Keratinocyte (primary cell): ENCODE results near the gene INS. TPM values are rescaled to one million over a fixed set of nuclear protein-coding genes. Genes with fewer than 3 reads are reported as not detected.

ENCODE experiments used
- DNase-seq: peaks from one replicate; pipeline ENCODE4 v3.0.0-alpha.2; 2011; ENCODE audit warnings: low read depth, missing footprints, low spot score
- FAIRE-seq: peaks from 2 replicates; lab custom pipeline; 2011; peaks lifted over from hg19 to GRCh38; lab: Jason Lieb, UNC
- H2AFZ ChIP-seq: 2 replicates; pipeline ENCODE4 v1.6.0; 2012; ENCODE audit warnings: low read length, control low read depth, inconsistent platforms; ENCODE audit not compliant: control insufficient read depth
- H3K27ac ChIP-seq: 2 replicates; pipeline ENCODE4 v1.5.1; 2011; ENCODE audit warnings: low read length; ENCODE audit not compliant: control insufficient read depth, insufficient read depth
- H3K27me3 ChIP-seq: 3 replicates; pipeline ENCODE4 v1.6.0; 2011; ENCODE audit warnings: low read length; ENCODE audit not compliant: control insufficient read depth, insufficient read depth; ENCODE audit errors: extremely low read depth
- H3K36me3 ChIP-seq, 2 experiments: 2 replicates in 1 of 2; 3 replicates in 1 of 2; pipeline ENCODE4 v1.5.1; 2011; ENCODE audit warnings: low read length in 2 of 2, mild to moderate bottlenecking in 1 of 2; ENCODE audit not compliant: control insufficient read depth in 2 of 2, insufficient read depth in 2 of 2; ENCODE audit errors: extremely low read depth in 1 of 2
- H3K4me1 ChIP-seq: 3 replicates; pipeline ENCODE4 v1.5.1; 2011; ENCODE audit warnings: low read length; ENCODE audit not compliant: control insufficient read depth, insufficient read depth; ENCODE audit errors: extremely low read depth
- H3K4me2 ChIP-seq: 3 replicates; pipeline ENCODE4 v1.6.0; 2011; ENCODE audit warnings: low read depth, low read length; ENCODE audit not compliant: control insufficient read depth, insufficient read depth; ENCODE audit errors: extremely low read depth
- H3K4me3 ChIP-seq, 3 experiments: fragments of 200-600 bp in 1 of 3; sonication (generic) in 1 of 3; 2 replicates in 2 of 3; 3 replicates in 1 of 3; pipeline ENCODE4 v1.5.1; 2011 to 2016; ENCODE audit warnings: low read length in 3 of 3, mild to moderate bottlenecking in 3 of 3, control low read depth in 2 of 3, inconsistent platforms in 1 of 3, low read depth in 1 of 3, mixed read lengths in 1 of 3, mixed run types in 1 of 3, moderate library complexity in 1 of 3; ENCODE audit not compliant: control insufficient read depth in 2 of 3, insufficient read depth in 2 of 3; ENCODE audit errors: extremely low read depth in 1 of 3
- H3K79me2 ChIP-seq: 2 replicates; pipeline ENCODE4 v1.6.0; 2012; ENCODE audit warnings: low read length; ENCODE audit not compliant: control insufficient read depth, insufficient read depth
- H3K9ac ChIP-seq: 3 replicates; pipeline ENCODE4 v1.6.0; 2011; ENCODE audit warnings: low read length; ENCODE audit not compliant: control insufficient read depth, insufficient read depth; ENCODE audit errors: extremely low read depth
- H3K9me1 ChIP-seq: 3 replicates; pipeline ENCODE4 v1.6.0; 2011; ENCODE audit warnings: low read length; ENCODE audit not compliant: control insufficient read depth, insufficient read depth; ENCODE audit errors: extremely low read depth
- H3K9me3 ChIP-seq: 2 replicates; pipeline ENCODE4 v1.5.1; 2012; ENCODE audit warnings: low read depth, low read length; ENCODE audit not compliant: control insufficient read depth
- H4K20me1 ChIP-seq: 3 replicates; pipeline ENCODE4 v1.6.0; 2011; ENCODE audit warnings: low read length; ENCODE audit not compliant: control insufficient read depth, insufficient read depth; ENCODE audit errors: extremely low read depth
- EZH2 ChIP-seq: IDR thresholded peaks from one replicate; pipeline ENCODE4 v1.6.1; 2012; ENCODE audit warnings: inconsistent platforms, mild to moderate bottlenecking, low read length, moderate library complexity
- dilution Hi-C: fragments of 300-500 bp; cut with MboI; formaldehyde crosslinking; loops from one replicate; pipeline ENCODE4 v1.7.0; 2020; ENCODE audit warnings: low sequenced_read_pairs; ENCODE audit not compliant: extremely low pct_ligation_motif_present
- polyA plus RNA-seq, 5 experiments: library from polyadenylated mRNA; depleted of rRNA in 3 of 5; stranded (reverse) in 3 of 5; stranded (forward) in 1 of 5; unstranded in 1 of 5; fragments of >200 nt; gene quantifications; 1 replicate in 1 of 5; 2 replicates in 3 of 5; 3 replicates in 1 of 5; pipeline versions ENCODE4 v1.2.1 to v1.2.3, GENCODE V29; 2011 to 2012; ENCODE audit warnings: missing spikeins in 2 of 5, low read depth in 1 of 5, low replicate concordance in 1 of 5
- TF ChIP-seq, protein P1 (sequence below), 3 experiments: IDR thresholded peaks in 1 of 3; conservative IDR thresholded peaks in 1 of 3; optimal IDR thresholded peaks in 1 of 3; 2 replicates in 2 of 3; 3 replicates in 1 of 3; pipeline versions ENCODE3 to v1.5.1; 2011; ENCODE audit warnings: low read length in 3 of 3, mild to moderate bottlenecking in 3 of 3, moderate library complexity in 2 of 3, control low read depth in 1 of 3, inconsistent platforms in 1 of 3; ENCODE audit not compliant: insufficient read depth in 2 of 3; ENCODE audit errors: extremely low read depth in 1 of 3

INS gene
- polyA plus RNA-seq, 1 donor (not counting 4 experiments of a cell fraction or from before 2014, with no cell fraction given): not detected

DNA sequence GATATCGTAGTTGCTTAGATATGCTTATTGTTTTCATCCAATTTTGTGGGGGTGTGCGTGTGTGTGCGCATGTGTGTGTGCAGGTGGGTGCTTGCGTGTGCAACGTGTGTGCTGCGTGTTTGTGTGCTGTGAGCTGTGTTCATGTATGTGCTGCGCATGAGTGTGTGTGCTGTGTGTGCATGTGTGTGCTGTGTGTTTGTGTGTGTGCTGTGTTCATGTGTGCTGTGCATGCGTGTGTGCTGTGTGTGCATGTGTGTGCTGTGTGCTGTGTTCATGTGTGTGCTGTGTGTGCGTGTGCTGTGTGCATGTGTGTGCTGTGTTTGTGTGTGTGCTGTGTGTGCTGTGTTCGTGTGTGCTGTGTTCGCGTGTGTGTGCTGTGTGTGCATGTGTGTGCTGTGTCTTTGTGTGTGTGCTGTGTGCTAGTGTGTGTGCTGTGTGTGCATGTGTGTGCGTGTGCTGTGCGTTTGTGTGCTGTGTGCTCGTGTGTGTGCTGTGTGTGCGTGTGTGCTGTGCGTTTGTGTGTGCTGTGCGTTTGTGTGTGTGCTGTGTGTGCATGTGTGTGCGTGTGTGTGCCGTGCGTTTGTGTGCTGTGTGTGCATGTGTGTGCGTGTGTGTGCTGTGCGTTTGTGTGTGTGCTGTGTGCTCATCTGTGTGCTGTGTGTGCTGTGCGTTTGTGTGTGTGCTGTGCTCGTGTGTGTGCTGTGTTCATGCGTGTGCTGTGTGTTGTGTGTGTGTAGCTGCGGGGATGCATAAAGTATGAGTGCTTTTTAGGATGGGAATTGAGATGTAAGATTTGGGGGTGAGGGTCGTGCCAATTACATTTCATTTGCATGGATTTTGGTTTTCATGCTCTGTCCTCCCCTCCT lies 29.4 kb downstream of the INS start:
- H3K9me1 ChIP-seq: no peaks in the 10 kb centered on the region
- no peaks in the 10 kb centered on the region for H3K36me3 ChIP-seq
- H2AFZ ChIP-seq: no peak overlapping the region
- no peak overlapping the region for H3K4me3 ChIP-seq
- DNase-seq (no peak), FAIRE-seq (no peak)
- H3K9ac ChIP-seq: no peak overlapping the region
- dilution Hi-C loops: no loop called here
- H3K27me3 ChIP-seq: peaks cover 63% of the 10 kb centered on the region
- no peaks in the 10 kb centered on the region for H3K79me2 ChIP-seq
- no peak overlapping the region for H3K4me2 ChIP-seq
- no peaks in the 10 kb centered on the region for H3K9me3 ChIP-seq
- H3K4me1 ChIP-seq: no peaks in the 10 kb centered on the region
- no peak overlapping the region for H3K27ac ChIP-seq
- no peaks in the 10 kb centered on the region for H4K20me1 ChIP-seq
- TF ChIP-seq EZH2: no peak
- TF ChIP-seq, protein P1, sequence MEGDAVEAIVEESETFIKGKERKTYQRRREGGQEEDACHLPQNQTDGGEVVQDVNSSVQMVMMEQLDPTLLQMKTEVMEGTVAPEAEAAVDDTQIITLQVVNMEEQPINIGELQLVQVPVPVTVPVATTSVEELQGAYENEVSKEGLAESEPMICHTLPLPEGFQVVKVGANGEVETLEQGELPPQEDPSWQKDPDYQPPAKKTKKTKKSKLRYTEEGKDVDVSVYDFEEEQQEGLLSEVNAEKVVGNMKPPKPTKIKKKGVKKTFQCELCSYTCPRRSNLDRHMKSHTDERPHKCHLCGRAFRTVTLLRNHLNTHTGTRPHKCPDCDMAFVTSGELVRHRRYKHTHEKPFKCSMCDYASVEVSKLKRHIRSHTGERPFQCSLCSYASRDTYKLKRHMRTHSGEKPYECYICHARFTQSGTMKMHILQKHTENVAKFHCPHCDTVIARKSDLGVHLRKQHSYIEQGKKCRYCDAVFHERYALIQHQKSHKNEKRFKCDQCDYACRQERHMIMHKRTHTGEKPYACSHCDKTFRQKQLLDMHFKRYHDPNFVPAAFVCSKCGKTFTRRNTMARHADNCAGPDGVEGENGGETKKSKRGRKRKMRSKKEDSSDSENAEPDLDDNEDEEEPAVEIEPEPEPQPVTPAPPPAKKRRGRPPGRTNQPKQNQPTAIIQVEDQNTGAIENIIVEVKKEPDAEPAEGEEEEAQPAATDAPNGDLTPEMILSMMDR (optimal IDR thresholded peaks at IDR 0.05 in 1 of 3, IDR thresholded peaks at IDR 0.05 in 1 of 3, conservative IDR thresholded peaks at IDR 0.05 in 1 of 3; ENCODE audit: extremely low read depth in 1 of 3, insufficient read depth in 2 of 3, low read length in 3 of 3): no peak

DNA sequence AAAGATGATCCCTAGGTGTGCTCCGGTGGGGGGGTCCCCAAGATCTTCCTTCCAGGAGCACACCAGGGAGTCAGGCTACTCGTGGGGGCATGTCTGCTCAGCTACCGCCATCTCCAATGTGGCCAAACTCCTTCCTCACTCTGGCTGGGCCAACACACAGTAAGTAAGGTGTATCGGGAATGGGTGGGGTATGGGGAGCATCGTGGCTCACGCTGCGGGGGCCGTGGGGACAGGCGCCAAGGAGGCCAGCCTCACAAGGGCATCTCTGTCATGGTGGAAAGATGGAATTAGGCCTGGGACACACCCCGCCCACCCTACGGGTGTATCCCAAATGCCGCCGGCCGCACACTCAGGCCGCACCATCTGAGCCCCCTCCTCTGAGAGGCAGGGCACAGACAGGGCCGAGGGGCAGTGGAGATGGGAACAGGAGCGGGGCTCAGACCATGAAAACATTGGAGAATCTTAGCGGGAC lies 30.1 kb downstream of the INS start:
- Histone ChIP-seq H3K79me2 (no peaks in the 10 kb centered on the region), H3K9ac (no peak overlapping the region), H3K9me3 (no peaks in the 10 kb centered on the region), H3K27ac (no peak overlapping the region), H4K20me1 (no peaks in the 10 kb centered on the region), H2AFZ (no peak overlapping the region), H3K4me3 (no peak overlapping the region), H3K4me1 (no peaks in the 10 kb centered on the region), H3K4me2 (no peak overlapping the region), H3K9me1 (no peaks in the 10 kb centered on the region), H3K36me3 (no peaks in the 10 kb centered on the region), H3K27me3 (peaks cover 56% of the 10 kb centered on the region)
- dilution Hi-C loops: no loop called here
- FAIRE-seq (no peak), DNase-seq (no peak)
- TF ChIP-seq EZH2: no peak
- TF ChIP-seq, protein P1 (optimal IDR thresholded peaks at IDR 0.05 in 1 of 3, IDR thresholded peaks at IDR 0.05 in 1 of 3, conservative IDR thresholded peaks at IDR 0.05 in 1 of 3; ENCODE audit: extremely low read depth in 1 of 3, insufficient read depth in 2 of 3, low read length in 3 of 3): no peak
